Thyroid gland (tissue), 4 donors: ENCODE results near the gene C11orf54. TPM values are rescaled to one million over a fixed set of nuclear protein-coding genes. Genes with fewer than 3 reads are reported as not detected.
"Not testable (repeated sequence)": the region's sequence is repeated elsewhere in the genome, so short reads cannot be mapped to it uniquely, and the experiment has no call there.

Source experiments
- DNase-seq, 2 donors: peaks; one replicate each; pipeline ENCODE4 v3.0.0-alpha.2; 2019
- H3K27ac ChIP-seq, 3 donors: fragments of 200-600 bp; sonication (generic); 1 replicate in 2 of 3; 2 replicates in 1 of 3; pipeline ENCODE4 v1.5.1; 2016 to 2019; ENCODE audit warnings: mild to moderate bottlenecking in 1 of 3, moderate library complexity in 1 of 3
- H3K27me3 ChIP-seq: fragments of 200-600 bp; sonication (generic); one replicate; pipeline ENCODE4 v1.5.1; 2019
- H3K36me3 ChIP-seq, 2 donors: fragments of 200-600 bp; sonication (generic); one replicate each; pipeline ENCODE4 v1.5.1; 2016 to 2019
- H3K4me1 ChIP-seq, 2 donors: fragments of 200-600 bp; sonication (generic); one replicate each; pipeline ENCODE4 v1.5.1; 2017 to 2019
- H3K4me3 ChIP-seq, 3 donors: fragments of 200-600 bp; sonication (generic); replicated peaks in 1 of 3; 1 replicate in 2 of 3; 2 replicates in 1 of 3; pipeline ENCODE4 v1.5.1; 2016; ENCODE audit warnings: mild to moderate bottlenecking in 1 of 3
- H3K9me3 ChIP-seq: fragments of 200-600 bp; sonication (generic); one replicate; pipeline ENCODE4 v1.5.1; 2017
- POLR2A ChIP-seq, 2 donors: fragments of 450-650 bp; IDR thresholded peaks; one replicate each; pipeline ENCODE4 v1.6.1; 2017; ENCODE audit warnings: antibody characterized with exemption in 2 of 2, mild to moderate bottlenecking in 2 of 2, moderate library complexity in 1 of 2
- WGBS, 2 donors: methylation state at CpG; one replicate each; pipeline ENCODE4 v1.1.5; 2017; 5-methylcytosine and 5-hydroxymethylcytosine counted together
- intact Hi-C: fragments of 100-400 bp; cut with DNase I; formaldehyde crosslinking; loops from one replicate; pipeline ENCODE4 v1.15.1; 2023
- total RNA-seq, 4 donors: library from RNA; depleted of rRNA; stranded (reverse); fragments of >200 nt; gene quantifications; one replicate each; pipeline ENCODE4 v1.2.3, GENCODE V29; 2016
- TF ChIP-seq, protein P1 (sequence below), 6 experiments: fragments of 200-600 bp in 3 of 6; fragments of 450-650 bp in 3 of 6; sonication (generic) in 3 of 6; IDR thresholded peaks; one replicate each; pipeline ENCODE4 v1.5.1; 2016 to 2019; ENCODE audit warnings: antibody characterized with exemption in 6 of 6, mild to moderate bottlenecking in 2 of 6, inconsistent platforms in 1 of 6, moderate library complexity in 1 of 6

Gene C11orf54
- total RNA-seq, 4 donors from 2014 or later, result 46.6 to 71.4 (median 54.9) TPM

DNA sequence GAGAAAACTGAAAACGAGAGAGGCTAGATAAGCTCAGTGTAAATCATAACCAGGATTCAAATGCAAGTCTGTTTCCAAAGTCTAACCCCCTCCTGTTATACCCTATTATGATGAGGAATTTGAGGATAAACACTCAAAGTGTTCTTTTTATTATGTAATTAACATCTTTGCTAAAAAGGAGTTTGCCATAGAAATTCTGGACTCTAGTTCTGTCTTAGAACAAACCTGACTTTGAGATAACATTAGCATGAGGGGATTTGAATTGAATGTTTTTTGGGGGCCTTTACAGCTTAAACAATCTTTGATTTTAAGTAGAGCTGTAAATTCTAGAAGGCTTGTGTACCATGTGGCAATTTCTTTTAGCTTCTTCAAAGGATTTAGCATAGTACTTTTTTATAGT lies 9.5 kb downstream of the C11orf54 start:
- no peak overlapping the region for H3K27ac ChIP-seq
- peaks cover 0 to 7% of the 10 kb centered on the region in 2 donors for H3K36me3 ChIP-seq
- no peaks in the 10 kb centered on the region for H3K9me3 ChIP-seq
- DNase-seq, result no peak
- no peak for TF ChIP-seq POLR2A (IDR thresholded peaks at IDR 0.05)
- TF ChIP-seq, protein P1, sequence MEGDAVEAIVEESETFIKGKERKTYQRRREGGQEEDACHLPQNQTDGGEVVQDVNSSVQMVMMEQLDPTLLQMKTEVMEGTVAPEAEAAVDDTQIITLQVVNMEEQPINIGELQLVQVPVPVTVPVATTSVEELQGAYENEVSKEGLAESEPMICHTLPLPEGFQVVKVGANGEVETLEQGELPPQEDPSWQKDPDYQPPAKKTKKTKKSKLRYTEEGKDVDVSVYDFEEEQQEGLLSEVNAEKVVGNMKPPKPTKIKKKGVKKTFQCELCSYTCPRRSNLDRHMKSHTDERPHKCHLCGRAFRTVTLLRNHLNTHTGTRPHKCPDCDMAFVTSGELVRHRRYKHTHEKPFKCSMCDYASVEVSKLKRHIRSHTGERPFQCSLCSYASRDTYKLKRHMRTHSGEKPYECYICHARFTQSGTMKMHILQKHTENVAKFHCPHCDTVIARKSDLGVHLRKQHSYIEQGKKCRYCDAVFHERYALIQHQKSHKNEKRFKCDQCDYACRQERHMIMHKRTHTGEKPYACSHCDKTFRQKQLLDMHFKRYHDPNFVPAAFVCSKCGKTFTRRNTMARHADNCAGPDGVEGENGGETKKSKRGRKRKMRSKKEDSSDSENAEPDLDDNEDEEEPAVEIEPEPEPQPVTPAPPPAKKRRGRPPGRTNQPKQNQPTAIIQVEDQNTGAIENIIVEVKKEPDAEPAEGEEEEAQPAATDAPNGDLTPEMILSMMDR (IDR thresholded peaks at IDR 0.05), result no peak
- no peaks in the 10 kb centered on the region for H3K4me1 ChIP-seq
- WGBS, 2 donors, result 87 to 93% methylated on average over 1 of the region's 1 CpG
- intact Hi-C loops, result no loop called here
- H3K27me3 ChIP-seq, result no peaks in the 10 kb centered on the region
- H3K4me3 ChIP-seq, result no peak overlapping the region

DNA sequence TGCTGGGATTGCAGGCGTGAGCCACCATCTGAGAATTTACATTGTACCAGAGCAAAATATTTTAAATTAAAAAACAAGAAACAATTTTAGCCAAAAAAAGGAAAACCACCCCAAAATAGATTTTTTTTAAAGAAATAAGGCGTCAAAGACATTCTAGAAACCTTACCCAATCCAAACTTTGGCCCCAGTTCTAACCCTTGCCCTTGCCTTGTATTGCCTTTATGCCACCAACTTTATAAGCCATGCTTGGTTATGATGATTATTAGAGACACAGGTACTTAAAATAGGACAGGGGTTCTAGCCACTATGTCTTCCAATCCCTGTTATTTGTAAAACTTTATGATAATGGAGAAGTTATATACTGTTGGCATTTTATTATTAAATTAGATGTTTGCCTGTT lies 11.8 kb downstream of the C11orf54 start:
- WGBS, 2 donors, result 92 to 96% methylated on average over 2 of the region's 2 CpGs
- Histone ChIP-seq H3K4me3 (no peak overlapping the region), H3K4me1 (no peaks in the 10 kb centered on the region), H3K27me3 (no peaks in the 10 kb centered on the region), H3K36me3 (peaks cover 8 to 18% of the 10 kb centered on the region in 2 donors), H3K27ac (no peak overlapping the region), H3K9me3 (no peaks in the 10 kb centered on the region)
- intact Hi-C loops, result no loop called here
- no peak for DNase-seq
- TF ChIP-seq POLR2A (IDR thresholded peaks at IDR 0.05), result no peak
- TF ChIP-seq, protein P1 (IDR thresholded peaks at IDR 0.05), result no peak

DNA sequence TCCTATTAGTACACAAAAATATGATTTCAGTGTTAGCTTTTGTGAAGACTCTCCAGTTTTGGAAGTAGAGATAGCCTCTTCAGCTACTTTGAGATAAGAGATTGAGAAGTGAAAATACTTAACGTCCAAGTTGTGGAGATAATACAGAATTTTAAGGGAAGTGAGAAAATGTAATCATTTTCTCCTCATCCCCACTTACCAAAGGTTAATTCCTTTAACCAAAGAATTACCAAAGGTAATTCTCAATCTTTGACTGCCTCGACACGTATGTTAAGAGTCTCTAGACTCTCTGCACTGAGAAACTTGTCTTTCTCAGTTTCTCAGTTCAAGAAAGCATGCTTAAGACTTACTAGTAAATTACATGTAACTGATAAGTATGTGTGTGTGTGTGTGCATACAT lies 15.3 kb downstream of the C11orf54 start:
- TF ChIP-seq POLR2A (IDR thresholded peaks at IDR 0.05), result no peak
- TF ChIP-seq, protein P1 (IDR thresholded peaks at IDR 0.05), result no peak
- Histone ChIP-seq H3K27ac (no peak overlapping the region), H3K4me3 (no peak overlapping the region), H3K4me1 (no peaks in the 10 kb centered on the region), H3K36me3 (peaks cover 29 to 38% of the 10 kb centered on the region in 2 donors), H3K9me3 (no peaks in the 10 kb centered on the region), H3K27me3 (no peaks in the 10 kb centered on the region)
- 87 to 89% methylated on average over 3 of the region's 3 CpGs for WGBS, 2 donors
- no peak for DNase-seq
- intact Hi-C loops, result no loop called here

DNA sequence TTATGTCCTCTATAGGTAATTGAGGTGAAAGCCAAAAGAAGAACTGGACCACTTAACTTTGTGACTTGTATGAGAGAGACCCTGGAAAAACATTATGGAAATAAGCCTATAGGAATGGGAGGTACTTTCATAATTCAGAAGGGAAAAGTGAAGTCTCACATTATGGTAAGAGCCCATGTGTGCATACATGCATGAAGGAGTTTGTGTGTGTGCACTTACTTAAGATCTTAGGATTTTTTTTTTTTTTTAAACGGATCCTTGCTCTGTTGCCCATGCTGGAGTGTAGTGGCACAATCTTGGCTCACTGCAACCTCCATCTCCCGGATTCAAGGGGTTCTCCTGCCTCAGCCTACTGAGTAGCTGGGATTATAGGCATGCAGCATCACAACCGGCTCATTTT lies 15.8 kb downstream of the C11orf54 start:
- peak in 1 of 2 donors; percentile 14 for DNase-seq
- H3K4me3 ChIP-seq, result no peak overlapping the region
- H3K36me3 ChIP-seq, result peaks cover 35 to 42% of the 10 kb centered on the region in 2 donors
- no peak for TF ChIP-seq POLR2A (IDR thresholded peaks at IDR 0.05)
- TF ChIP-seq, protein P1 (IDR thresholded peaks at IDR 0.05), result no peak
- 36 to 39% methylated on average over 3 of the region's 3 CpGs for WGBS, 2 donors
- no peaks in the 10 kb centered on the region for H3K27me3 ChIP-seq
- intact Hi-C loops, result no loop called here
- H3K9me3 ChIP-seq, result no peaks in the 10 kb centered on the region
- no peaks in the 10 kb centered on the region for H3K4me1 ChIP-seq
- H3K27ac ChIP-seq, result no peak overlapping the region

DNA sequence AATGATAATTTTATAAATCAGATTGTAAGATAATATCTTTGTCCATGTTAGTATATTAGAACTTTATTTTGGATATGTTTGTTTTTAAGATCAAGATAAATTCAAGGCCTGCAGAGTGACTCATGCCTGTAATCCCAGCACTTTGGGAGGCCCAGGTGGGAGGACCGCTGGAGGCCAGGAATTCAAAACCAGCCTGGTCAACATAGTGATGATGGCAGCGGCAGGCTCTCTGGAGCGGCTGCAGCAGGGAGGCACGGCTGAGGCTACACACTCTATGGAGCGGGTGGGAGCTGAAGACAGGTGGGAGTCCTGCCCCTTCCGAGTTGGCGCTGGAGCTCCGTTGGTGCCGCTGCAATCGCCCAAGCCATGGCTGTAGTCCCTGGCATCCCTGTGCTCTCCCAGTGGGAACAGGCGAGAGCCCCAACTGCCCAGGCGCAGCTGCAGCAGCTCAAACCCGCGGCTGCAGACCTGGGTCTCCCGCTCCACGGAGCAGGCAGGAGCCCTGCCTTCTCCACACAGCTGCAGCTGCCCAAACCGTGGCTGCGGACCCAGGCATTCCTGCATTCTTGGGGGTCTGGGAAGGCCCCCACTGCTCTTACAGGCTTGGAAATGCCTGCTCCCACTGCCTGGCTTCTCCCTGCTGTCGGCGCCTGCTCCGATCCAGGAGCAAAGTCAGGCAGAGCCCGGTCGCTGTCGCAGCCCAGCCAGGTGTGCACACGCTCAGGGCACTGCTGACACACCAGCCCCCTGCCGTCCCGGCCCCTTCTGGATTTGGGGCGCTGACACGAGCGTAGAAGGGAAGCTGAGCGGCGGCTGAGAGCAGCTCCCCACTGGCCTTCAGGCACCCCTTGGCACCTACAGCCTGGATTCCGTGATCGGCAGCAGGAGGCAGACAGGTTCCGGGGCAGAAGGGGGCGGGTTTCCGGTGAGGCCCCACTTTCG lies 16.7 kb downstream of the C11orf54 start:
- 97% methylated on average over 15 to 29 of the region's 38 CpGs for WGBS, 2 donors
- H3K4me1 ChIP-seq, result no peaks in the 10 kb centered on the region
- H3K9me3 ChIP-seq, result no peaks in the 10 kb centered on the region
- no peaks in the 10 kb centered on the region for H3K27me3 ChIP-seq
- TF ChIP-seq, protein P1 (IDR thresholded peaks at IDR 0.05), result no peak
- no peak for TF ChIP-seq POLR2A (IDR thresholded peaks at IDR 0.05)
- intact Hi-C loops, result no loop called here
- no peak overlapping the region for H3K4me3 ChIP-seq
- no peak overlapping the region for H3K27ac ChIP-seq
- H3K36me3 ChIP-seq, result peaks cover 39 to 48% of the 10 kb centered on the region in 2 donors
- no peak for DNase-seq

DNA sequence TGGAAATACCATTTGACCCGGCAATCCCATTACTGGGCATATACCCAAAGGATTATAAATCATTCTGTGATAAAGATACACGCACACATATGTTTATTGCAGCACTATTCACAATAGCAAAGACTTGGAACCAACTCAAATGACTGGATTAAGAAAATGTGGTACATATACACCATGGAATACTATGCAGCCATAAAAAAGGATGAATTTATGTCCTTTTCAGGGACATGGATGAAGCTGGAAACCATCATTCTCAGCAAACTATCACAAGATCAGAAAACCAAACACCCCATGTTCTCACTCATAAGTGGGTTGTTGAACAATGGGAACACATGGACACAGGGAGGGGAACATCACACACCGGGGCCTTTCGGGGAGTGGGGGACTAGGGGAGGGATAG lies 17.7 kb downstream of the C11orf54 start:
- WGBS, 2 donors, result 95 to 100% methylated on average over 4 of the region's 4 CpGs

More for the DNA sequence above, 17.7 kb downstream of the C11orf54 start:
- H3K27ac ChIP-seq, DNase-seq, H3K27me3 ChIP-seq, H3K4me1 ChIP-seq, intact Hi-C loops, H3K4me3 ChIP-seq, H3K9me3 ChIP-seq: not testable (repeated sequence)
- peaks cover 39 to 50% of the 10 kb centered on the region in 2 donors for H3K36me3 ChIP-seq
